ENCODE measurements around the gene SSTR1.
A peak's percentile ranks its signal among the peaks of the same experiment; 100 is the strongest.

The SSTR1 gene

DNA sequence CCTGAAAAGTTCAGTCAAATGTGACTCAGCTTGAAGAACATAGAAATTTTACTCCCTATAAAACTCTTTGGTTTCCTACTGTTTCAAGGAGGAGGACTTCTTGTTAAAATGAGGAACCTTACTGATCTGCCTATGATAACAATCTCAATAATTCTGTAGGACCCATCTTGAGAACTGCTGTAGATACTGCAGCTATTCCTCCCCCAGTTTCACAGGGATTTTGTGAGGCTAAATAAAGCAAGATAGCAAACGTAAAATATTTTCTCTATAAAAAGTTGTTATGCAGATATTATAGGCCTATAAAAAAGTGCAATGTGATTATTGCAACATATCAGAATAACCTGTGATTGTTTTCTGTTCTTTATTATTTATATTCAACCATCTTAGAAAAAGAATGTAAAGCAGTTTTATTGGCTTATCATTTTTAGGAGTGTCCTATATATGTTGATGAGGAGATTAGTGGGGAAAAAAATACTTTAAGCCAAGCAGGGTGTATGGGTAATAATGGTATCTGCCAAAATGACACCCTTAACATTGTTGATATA lies 36.1 kb downstream of the SSTR1 start:
- no peak for DNase-seq

DNA sequence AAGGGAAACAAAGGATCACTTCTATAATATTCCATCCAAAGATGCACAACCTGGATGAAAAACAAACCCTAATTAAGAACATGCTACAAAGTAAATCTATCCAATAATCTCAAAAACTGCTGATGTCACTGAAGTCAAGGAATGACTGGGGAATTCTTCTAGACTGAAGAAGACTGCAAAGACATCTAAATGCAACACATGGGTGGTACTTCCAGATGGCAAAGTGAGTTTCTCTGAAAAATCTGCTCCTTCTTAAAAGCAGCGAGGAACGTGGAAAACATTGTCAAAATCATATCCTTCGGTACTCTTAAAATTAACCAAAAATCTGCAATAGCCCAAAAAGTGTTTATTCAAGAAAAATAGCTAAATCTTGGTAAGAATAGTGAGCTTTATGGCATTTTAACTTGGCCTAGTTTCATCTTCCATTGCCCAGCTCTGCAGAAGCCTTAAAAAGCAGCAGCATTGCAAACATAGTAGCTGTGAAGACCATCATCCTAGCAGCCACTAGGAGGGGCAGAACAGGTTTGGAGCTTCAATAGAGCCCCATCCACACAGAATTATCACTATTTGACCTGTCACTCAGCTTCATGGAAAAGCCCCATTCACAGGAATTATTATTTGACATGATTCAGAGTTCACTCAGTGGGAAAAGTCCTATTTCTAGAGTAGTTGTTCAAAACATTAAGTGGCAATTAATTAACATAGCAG lies 40.8 kb downstream of the SSTR1 start:
- DNase-seq, result no peak

DNA sequence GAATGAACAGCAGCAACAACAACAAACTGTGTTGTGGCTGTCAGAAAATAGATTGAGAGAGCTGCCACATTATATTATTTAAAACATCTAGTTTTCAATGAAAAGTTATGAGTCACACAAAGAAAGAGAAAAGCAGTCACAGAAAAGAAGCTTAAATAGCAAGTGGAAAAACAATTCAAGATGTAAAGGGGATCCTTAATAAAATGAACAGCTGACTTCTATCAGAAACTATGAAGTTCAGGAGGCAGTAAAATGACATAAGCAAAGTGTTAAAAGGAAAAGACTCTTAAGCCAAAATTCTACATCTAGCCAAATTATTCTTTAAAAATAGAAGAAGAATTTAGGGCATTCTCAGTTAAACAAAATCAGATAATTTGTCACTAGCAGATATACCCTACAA lies 42.6 kb downstream of the SSTR1 start:
- DNase-seq, result no peak

DNA sequence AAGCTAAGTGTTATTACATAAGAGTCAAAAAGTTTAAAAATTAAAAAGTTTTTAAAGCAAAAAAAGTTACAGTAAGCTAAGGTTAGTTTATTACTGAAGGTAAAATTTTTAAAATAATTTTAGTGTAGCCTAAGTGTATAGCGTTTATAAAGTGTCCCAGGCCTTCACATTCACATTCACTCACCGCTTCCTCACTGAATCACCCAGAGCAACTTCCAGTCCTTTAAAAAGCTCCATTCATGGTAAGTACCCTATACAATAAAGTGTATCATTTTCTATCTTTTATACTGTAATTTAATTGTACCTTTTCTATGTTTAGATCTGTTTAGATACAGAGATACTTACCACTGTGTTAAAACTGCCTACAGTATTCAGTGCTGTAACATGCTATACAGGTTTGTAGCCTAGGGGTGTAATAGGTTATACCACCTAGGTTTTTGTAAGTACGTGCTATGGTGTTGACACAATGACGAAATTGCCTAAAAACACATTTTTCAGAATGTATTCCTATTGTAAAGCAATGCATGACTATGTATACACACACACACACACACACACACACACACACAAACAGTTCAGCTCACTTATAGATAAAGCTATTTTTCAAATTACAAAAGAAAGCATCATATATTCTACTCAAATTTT lies 44.5 kb downstream of the SSTR1 start:
- no peak for DNase-seq

DNA sequence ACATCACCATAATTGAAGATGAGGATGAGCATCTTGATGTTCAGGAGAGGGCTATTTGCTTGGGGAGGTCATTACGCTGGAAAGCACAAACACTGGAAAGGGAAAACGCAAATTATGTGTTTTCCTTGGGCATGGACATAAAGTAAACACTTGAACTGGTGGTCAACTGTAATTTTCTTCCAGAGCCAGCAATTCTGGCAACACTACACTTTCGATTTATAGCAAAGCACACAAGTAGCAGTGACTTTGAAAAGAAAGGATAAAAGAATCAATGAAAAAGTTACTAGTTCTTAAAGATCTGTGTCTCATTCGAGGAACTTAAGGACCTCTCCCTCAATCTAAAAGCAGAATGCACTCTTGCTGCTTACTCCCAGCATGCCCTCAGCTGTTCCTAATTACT lies 46.0 kb downstream of the SSTR1 start:
- DNase-seq, result no peak

DNA sequence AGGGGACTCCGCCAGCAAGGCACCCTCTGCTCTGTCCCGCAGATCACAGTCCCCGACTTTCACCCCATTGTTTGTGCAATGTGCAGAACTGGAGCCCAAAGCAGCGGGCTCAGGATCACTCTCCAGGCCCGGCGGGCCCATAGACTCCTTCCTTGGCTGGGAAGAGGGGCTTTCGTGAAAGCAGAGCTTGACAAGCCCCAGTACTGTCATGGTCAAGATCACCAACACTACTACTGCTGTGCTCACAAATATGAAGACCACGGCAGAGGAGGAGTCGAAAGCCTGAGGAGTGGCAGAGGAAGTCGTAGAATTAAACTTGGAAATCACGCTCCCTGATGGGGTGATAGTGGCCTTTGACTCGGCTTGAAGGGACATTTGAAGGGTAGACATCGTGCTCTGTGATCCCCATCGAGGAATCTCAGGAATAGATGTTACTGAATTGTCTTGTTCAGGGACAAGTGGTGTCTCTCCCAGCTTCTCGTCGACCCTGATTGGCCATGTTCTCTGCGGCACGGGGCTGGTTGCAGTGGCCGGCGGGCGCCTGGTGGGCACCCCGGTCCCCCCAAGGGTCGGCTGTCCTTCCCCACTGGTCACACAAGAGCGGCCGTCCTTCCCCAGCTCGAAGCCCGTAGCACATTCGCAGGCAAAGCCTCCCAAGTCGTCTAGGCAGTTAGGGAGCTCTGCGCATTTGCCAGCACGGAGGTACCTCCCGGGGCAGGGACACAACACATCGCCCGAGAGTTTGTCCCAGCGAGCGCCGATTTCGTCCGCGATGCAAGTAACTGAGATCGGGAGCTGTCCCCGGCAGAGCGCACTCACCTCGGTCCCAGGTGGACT lies 47.1 kb downstream of the SSTR1 start:
- DNase-seq, result no peak

DNA sequence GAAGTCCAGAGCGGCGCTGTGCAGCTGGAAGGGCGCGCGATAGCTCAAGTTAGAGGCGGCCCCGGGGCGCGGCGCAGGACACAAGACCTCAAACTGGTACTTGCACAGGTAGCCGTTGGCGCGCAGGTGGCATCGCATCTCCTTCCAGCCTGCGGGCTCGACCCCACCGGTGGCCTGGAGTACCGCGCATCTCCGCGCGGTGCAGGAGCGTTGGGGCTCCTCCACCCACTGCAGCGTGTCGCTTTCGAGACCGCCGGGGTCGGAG lies 47.6 kb downstream of the SSTR1 start:
- DNase-seq, result no peak

DNA sequence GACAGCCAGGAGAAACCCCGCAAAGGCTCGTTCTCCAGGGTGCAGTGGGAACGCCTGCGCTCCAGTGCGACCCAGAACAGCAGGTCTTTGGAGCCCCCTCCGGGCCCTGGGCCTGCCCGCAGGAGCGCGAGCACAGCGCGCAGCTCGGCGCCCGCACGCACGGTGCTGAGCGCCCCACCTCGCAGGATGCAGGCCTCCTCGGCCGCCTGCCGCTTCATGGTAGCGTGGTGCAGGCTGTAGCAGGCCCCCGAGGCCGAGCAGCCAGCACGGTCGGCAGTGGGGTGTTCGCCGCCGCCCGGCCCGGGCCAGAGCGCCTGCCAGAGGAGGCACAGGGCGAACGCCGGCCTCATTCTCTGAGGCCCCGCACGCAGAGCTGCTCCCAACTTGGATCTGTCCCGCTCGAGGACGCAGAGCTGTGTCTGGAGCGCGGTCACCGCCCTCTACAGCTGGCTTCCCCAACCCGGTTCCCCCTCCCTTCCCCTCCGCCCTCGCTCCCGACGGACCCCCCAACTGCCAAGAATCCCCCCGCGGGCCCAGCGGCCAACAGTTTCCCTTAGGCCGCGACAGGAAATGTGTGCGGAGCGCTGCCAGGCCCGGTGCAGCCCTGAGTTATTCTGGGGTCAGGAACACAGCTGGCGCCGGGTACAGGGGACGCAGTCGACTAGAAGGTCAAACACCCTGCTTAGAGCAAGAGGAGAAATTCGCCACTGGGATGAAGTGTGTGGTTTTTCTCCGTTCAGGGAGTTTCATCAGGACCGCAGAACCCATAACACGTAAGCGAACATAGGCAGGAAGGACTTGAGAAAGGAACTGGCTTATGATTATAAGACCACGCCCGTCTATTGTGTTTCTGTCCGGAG lies 48.2 kb downstream of the SSTR1 start, which contains the start of gene CLEC14A:
Gene CLEC14A, minus strand, starts transcription at position 421 of the 860 bp plus-strand sequence. Its CDS starts 71 bp downstream, at position 350.
- peak; percentile 3 for DNase-seq

DNA sequence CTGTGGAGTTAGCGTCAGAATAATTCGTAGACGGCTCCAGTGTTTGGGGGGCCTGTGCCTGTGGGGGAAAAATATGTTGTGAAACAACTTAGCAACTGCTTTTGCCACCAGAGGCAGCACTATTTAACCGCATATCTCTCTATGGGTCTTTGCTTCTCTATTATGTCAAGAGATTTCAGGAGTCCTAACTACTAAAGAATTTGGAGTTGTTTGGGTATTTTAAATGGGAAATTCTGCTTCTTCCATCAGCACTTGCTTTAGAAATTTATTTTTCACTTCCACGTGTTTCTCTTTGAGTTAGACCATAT lies 48.8 kb downstream of the SSTR1 start:
- no peak for DNase-seq

DNA sequence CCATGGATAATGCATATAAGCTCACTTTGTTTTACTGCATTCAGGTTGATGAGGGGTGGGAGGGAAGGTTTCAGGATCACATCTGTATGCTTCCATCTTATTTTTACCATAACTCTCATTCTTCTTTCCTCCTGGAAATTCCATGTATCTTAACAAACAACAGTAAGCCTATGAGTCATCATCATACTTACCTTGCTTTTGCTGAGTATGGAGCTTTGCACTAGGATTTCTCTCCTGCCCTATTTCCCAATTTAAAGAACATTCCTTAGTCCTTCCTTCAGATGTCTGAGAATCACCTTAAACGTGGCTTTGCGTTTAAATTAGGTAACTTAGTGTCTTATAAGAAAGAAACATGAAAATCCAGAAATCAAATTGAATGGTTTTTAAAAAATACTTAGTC lies 49.8 kb downstream of the SSTR1 start:
- no peak for DNase-seq

DNA sequence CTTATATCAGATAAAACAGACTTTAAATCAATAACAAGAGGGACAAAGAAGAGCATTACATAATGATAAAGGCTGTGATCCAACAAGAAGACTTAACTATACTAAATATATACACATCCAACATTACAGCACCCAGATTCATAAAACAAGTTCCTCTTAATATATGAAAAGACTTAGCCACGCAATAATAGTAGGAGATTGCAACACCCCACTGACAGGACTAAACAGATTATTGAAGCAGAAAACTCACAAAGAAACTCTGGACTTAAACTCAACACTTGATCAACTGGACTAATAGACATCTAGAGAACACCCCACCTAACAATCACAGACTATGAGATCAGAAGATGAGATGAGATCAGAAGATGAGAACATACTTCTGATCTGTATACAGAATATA lies 53.9 kb downstream of the SSTR1 start:
- no peak for DNase-seq

All from CD4-positive, alpha-beta T cell treated with Interleukin-10 for 1 hour (primary cell).